ENCODE measurements around the gene CYP1A1.
"Not testable (repeated sequence)": the region's sequence is repeated elsewhere in the genome, so short reads cannot be mapped to it uniquely, and the experiment has no call there.

The CYP1A1 gene, protein sequence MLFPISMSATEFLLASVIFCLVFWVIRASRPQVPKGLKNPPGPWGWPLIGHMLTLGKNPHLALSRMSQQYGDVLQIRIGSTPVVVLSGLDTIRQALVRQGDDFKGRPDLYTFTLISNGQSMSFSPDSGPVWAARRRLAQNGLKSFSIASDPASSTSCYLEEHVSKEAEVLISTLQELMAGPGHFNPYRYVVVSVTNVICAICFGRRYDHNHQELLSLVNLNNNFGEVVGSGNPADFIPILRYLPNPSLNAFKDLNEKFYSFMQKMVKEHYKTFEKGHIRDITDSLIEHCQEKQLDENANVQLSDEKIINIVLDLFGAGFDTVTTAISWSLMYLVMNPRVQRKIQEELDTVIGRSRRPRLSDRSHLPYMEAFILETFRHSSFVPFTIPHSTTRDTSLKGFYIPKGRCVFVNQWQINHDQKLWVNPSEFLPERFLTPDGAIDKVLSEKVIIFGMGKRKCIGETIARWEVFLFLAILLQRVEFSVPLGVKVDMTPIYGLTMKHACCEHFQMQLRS

GRCh38 chr15:74725225-74725774 is at the start of gene CYP1A1:
CYP1A1 (minus strand) TSS chr15:74725528; CDS start chr15:74723097, 2,431 bp downstream.
- peak; percentile 31 for DNase-seq

- DNase-seq, result no peak
These were observed 48.5 kb upstream of the CYP1A1 start for GRCh38 chr15:74773731-74774252.

GRCh38 chr15:74773329-74773728 is 48.0 kb upstream of the CYP1A1 start:
- no peak for DNase-seq

DNA sequence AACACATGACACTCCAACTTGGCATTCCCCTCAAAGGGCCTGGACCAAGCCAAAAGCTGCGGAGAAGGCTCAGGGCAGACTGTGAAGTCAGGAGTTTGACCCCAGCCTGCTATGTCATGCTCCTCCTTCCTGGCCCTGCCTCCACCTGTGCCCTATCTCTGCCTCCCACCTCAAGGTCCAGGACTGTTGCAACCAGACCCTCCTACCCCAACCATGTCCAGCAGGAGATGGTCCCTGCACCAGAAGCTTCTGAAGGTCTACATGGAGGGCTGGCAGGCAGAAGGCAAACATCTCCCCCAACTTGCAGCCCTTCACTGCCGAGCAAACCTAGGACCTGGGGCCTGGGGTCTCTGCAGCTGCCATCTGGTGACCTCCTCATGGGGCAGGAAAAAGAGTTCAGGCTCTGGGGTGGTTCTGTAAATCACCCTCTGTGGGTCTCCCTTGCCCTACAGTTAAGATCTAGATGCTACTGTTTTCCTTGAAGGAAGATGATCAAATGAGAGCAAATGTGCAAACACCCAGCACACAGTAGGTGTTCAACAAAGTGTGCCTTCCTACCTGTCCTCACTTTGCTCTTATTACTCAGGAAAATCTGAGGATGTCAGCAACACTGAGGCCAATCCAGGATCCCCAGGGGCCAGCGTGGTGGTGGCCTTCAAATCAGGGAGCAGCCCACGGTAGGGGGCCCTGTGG is 45.0 kb upstream of the CYP1A1 start:
- DNase-seq, result no peak

- no peak for DNase-seq
These were observed 44.2 kb upstream of the CYP1A1 start for GRCh38 chr15:74769463-74770025.

- peak; percentile 80 for DNase-seq
These were observed 43.5 kb upstream of the CYP1A1 start for GRCh38 chr15:74768771-74769342.

DNA sequence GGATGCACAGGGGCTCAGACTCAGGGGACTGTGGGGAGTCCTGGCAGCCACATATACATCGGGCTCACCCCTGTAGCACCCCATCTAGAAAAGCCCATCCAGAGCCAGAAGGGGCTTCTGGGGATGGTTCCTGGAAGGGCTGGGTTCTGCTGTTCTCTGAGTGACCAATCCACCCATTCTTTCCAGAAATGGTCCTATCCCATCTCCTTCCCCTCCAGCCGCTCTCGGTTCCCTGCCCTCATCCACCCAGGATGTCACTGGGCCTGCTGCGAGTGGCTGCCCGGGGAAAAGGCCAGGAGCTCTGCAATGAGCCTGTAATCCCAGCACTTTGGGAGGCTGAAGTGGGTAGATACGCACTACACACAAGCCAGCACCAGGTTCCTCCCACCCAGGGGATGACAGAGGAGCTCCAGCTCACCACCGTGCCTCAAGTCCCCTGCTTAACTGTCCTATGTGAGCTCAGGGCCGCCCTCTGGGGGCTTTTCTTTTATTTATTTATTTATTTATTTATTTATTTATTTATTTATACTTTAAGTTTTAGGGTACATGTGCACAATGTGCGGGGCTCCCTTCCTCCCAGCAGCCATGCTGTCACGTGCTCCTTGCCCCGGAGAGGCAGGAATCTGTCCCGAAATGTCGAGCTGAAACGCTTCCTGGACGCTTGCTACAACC is 42.9 kb upstream of the CYP1A1 start:
- no peak for DNase-seq

DNA sequence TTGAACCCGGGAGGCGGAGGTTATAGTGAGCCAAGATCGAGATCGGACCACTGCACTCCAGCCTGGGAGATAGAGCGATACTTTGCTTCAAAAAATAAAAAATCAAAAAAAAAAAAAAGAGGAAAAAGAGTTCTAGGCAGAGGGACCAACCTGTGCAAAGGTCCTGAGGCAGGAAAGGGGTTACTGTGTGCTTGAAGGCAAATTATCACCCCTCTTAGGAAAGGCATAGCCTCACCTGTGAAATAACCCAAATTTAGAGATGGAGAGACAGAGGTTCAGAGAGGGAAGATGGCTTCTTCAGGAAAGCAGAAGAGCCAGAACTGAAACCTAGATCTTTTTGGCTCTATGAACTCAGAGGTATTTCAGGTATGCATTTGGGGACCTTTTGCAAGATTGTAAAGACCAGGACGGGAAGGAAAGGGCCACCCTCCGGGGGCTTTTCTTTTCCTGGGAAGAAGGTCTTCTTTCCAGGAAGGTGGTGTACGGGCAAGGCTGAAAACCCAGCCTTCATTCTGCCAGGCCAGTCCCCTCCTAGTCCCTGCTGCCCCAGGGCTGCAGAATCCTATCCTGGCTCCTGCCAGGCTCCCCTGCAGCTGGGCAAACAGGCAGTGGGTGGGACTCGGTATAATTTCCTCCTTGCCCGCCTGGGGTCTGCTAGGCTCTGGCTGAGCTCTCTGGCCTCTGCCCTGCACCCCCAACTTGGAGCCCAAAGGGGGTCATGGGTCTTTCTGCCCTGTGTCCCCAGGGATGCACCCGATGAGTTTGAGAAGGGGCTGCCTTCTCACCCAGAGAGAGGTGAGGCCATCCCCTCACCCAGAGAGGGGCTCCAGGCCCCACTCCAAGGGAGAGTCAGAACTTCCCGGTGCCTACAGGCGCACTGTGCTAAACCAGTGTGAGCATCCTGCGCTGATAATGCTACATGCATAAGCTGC is 42.1 kb upstream of the CYP1A1 start:
- DNase-seq, result no peak

DNA sequence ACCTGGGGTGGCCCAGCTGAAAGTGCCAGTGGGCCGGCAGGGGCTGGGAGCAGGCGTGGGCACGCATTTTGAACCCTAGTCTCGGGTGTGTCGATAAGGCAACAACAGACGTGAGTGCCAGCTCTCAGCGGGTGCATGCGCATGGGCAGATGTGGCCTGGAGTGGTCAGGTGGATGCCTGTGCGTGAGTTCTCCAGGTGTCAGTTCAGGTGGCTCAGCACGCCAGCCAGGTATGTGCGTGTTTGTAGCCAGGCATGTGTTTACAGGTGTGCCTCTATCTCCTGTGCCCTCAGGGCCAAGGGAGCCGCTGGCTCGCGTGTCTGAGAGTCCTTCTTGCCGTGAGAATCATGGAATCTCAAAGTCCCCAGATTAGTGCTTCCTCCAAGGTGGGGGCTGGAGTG is 38.1 kb upstream of the CYP1A1 start:
- no peak for DNase-seq

- DNase-seq, result no peak
These were observed 37.4 kb upstream of the CYP1A1 start for GRCh38 chr15:74762791-74763150.

DNA sequence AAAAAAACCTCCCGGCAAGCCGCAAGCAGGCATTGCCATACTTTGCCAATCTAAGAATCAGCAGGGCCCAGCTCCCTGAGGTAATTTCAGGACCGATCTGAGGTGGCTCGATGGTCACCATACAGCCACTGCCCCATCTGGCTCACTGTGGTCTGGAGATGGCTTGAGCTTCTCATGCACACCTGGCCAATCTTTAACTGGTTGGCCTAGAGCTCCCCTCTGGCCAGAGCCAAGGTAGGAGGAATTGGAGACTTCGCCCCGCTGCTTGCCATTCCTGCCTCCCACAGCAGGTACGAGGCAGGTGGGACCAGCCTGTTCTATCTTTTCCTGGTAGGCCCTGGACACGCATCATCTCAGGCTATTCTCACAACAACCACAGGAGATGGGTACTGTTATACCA is 33.4 kb upstream of the CYP1A1 start:
- no peak for DNase-seq

DNA sequence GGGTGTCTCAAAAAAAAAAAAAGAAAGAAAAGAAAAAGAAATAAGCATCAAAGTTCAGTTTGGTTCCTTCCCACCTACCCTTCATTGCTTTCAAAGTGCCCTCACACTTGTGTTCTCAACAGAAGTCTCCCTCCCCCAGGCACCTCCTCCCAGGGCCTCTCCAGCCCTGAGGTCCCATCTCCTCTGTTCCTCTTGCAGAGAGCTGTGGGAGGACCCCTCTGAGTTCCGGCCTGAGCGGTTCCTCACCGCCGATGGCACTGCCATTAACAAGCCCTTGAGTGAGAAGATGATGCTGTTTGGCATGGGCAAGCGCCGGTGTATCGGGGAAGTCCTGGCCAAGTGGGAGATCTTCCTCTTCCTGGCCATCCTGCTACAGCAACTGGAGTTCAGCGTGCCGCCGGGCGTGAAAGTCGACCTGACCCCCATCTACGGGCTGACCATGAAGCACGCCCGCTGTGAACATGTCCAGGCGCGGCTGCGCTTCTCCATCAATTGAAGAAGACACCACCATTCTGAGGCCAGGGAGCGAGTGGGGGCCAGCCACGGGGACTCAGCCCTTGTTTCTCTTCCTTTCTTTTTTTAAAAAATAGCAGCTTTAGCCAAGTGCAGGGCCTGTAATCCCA is 29.4 kb upstream of the CYP1A1 start:
- DNase-seq, result no peak

GRCh38 chr15:74752531-74752930 is 27.2 kb upstream of the CYP1A1 start:
- no peak for DNase-seq

DNA sequence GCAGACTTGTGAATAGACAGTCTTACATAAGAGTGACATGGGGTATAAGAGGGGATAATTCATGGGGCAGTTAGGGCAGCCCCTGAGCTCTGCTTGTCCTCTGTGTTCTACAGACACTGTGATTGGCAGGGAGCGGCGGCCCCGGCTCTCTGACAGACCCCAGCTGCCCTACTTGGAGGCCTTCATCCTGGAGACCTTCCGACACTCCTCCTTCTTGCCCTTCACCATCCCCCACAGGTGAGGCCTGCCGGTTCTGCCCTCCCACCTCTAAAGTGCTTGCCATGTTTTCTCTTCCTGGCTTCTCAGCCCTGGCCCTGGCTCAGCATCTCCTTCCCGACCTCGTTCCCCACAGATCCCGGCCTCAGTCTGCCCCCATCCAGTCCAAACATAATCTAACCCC is 26.7 kb upstream of the CYP1A1 start:
- DNase-seq, result no peak

GRCh38 chr15:74750751-74751150 is 25.4 kb upstream of the CYP1A1 start:
- DNase-seq, result no peak

GRCh38 chr15:74749832-74750231 is 24.5 kb upstream of the CYP1A1 start:
- DNase-seq, result no peak

GRCh38 chr15:74748322-74748946 is 23.1 kb upstream of the CYP1A1 start, which contains the start of gene CYP1A2:
CYP1A2 (plus strand) TSS chr15:74748845; CDS start chr15:74749739, 894 bp downstream.
- no peak for DNase-seq

DNA sequence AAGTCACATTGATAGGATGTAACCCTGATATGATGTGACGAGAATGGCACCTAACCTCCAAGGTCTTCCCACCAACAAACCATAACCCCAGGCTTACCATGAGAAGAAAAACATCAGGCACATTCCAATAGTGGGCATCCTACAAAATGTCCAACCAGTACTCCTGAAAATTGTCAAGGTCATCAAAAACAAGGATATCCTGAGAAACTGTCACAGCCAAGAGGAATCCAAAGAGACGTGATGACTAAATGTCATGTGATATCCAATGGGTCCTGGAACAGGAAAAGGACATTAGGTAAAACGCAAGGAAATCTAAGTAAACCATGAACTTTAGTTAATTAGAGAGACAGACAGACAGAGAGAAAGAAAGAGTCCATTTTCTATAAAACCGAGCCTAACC is 21.1 kb upstream of the CYP1A1 start:
- DNase-seq, result no peak

GRCh38 chr15:74742422-74742821 is 17.1 kb upstream of the CYP1A1 start:
- DNase-seq, result no peak

GRCh38 chr15:74738239-74738638 is 12.9 kb upstream of the CYP1A1 start:
- DNase-seq, result not testable (repeated sequence)

Data from retina (tissue), 1 donor.